Left lung (tissue), 10 donors: ENCODE measurements around the gene MGAT4A. TPM values are rescaled to one million over a fixed set of nuclear protein-coding genes. Genes with fewer than 3 reads are reported as not detected.

Experiments
- ATAC-seq: fragments of 200-7000 bp; cut with Tn5 transposase; one replicate; pipeline ENCODE4 v1.9.1; 2020; ENCODE audit warnings: moderate library complexity
- DNase-seq, 4 donors: peaks; one replicate each; pipeline ENCODE4 v3.0.0-alpha.2; 2013 to 2020
- H3K27ac ChIP-seq, 2 donors: fragments of 200-600 bp; sonication (generic) in 1 of 2; one replicate each; pipeline versions ENCODE4 v1.5.0 to v1.8.0; 2020 to 2021
- H3K27me3 ChIP-seq, 2 donors: fragments of 200-600 bp; sonication (generic) in 1 of 2; one replicate each; pipeline versions ENCODE4 v1.5.0 to v1.8.0; 2020 to 2021
- H3K36me3 ChIP-seq, 2 donors: fragments of 200-600 bp; sonication (generic) in 1 of 2; one replicate each; pipeline versions ENCODE4 v1.5.0 to v1.8.0; 2020 to 2021
- H3K4me1 ChIP-seq, 2 donors: fragments of 200-600 bp; one replicate each; pipeline ENCODE4 v1.8.0; 2021
- H3K4me3 ChIP-seq, 2 donors: fragments of 200-600 bp; sonication (generic) in 1 of 2; one replicate each; pipeline versions ENCODE4 v1.5.0 to v1.8.0; 2020 to 2021; ENCODE audit warnings: mild to moderate bottlenecking in 1 of 2
- H3K9me3 ChIP-seq, 2 donors: fragments of 200-600 bp; sonication (generic) in 1 of 2; one replicate each; pipeline versions ENCODE4 v1.5.0 to v1.8.0; 2020 to 2021
- intact Hi-C, 2 donors: fragments of 100-400 bp; cut with DNase I; formaldehyde crosslinking; loops; one replicate each; pipeline versions ENCODE4 v1.11.2 to v1.14.2; 2022
- polyA plus RNA-seq, 6 donors: library from polyadenylated mRNA; unstranded; fragments of 120-200 nt; gene quantifications; one replicate each; pipeline ENCODE4 v1.2.1, GENCODE V29; 2013; ENCODE audit not compliant: insufficient read length in 6 of 6
- total RNA-seq, 2 donors: library from RNA; stranded (reverse); fragmentation: NEBNext Ultra II Directional; extraction: Animal tissue kit (Norgen Biotek cat#: 25700); gene quantifications; one replicate each; pipeline ENCODE4 v1.2.1, GENCODE V29; 2021
- TF ChIP-seq, protein P1 (sequence below), 2 donors: fragments of 200-600 bp; sonication (generic) in 1 of 2; IDR thresholded peaks; one replicate each; pipeline versions ENCODE4 v1.5.0 to v1.8.0; 2021; ENCODE audit warnings: antibody characterized with exemption in 2 of 2
- donor health status: DM: no; HTN: yes; CAD: no.
- donor health status: DM: no; HTN: no; CAD: no.

MGAT4A gene
- total and polyA plus RNA-seq, 8 donors, result 15.4 to 79.8 (median 19.0) TPM

DNA sequence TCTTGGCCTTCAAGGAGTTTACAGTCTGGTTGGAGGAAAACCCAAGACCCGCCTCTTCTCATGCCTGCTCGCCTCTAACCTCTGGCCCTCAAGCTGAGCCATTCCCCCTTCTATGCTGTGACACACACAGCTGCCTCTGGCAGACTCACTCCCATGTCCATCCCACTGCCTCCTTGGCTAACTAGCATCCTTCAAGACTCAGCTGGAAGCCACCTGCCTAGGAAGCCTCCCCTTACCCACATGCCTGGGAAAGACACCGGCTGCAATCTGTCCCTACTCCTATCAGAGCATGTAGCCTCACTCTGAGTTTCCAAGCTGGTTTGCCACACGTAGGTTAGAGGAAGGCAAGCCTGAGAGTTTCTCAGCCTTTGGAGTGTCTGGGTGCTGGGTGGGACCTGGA is 6.9 kb upstream of the MGAT4A start:
- intact Hi-C loops, result no loop called here
- peaks cover 0 to 27% of the 10 kb centered on the region in 2 donors for H3K4me1 ChIP-seq
- no peak overlapping the region for H3K27ac ChIP-seq

DNA sequence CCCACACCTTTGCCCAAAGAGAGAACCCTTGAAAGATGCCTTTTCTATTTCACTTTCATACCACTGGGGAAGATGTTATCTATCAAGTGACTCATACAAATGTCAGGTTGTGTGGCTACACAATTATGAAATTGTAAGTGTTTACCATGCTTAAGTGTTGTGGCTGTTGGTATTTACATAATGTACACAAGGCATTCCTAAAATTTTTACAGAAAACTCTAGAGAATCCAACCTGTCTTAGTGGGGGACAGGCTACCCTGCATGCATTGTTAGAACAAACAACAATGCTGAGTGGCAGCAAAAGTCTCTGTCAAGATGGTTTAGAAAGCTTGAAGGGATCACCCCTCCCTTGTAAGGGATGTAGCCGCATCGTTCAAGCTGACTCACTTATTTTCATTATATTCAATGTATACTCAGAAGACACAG is 5.5 kb upstream of the MGAT4A start:
- H3K9me3 ChIP-seq, result no peaks in the 10 kb centered on the region
- peaks cover 0 to 41% of the 10 kb centered on the region in 2 donors for H3K4me1 ChIP-seq
- no peak for ATAC-seq
- no peak overlapping the region for H3K4me3 ChIP-seq
- no peak for DNase-seq
- TF ChIP-seq, protein P1, sequence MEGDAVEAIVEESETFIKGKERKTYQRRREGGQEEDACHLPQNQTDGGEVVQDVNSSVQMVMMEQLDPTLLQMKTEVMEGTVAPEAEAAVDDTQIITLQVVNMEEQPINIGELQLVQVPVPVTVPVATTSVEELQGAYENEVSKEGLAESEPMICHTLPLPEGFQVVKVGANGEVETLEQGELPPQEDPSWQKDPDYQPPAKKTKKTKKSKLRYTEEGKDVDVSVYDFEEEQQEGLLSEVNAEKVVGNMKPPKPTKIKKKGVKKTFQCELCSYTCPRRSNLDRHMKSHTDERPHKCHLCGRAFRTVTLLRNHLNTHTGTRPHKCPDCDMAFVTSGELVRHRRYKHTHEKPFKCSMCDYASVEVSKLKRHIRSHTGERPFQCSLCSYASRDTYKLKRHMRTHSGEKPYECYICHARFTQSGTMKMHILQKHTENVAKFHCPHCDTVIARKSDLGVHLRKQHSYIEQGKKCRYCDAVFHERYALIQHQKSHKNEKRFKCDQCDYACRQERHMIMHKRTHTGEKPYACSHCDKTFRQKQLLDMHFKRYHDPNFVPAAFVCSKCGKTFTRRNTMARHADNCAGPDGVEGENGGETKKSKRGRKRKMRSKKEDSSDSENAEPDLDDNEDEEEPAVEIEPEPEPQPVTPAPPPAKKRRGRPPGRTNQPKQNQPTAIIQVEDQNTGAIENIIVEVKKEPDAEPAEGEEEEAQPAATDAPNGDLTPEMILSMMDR (IDR thresholded peaks at IDR 0.05), result no peak
- intact Hi-C loops, result no loop called here
- no peaks in the 10 kb centered on the region for H3K27me3 ChIP-seq
- no peak overlapping the region for H3K27ac ChIP-seq
- H3K36me3 ChIP-seq, result no peaks in the 10 kb centered on the region

More for the DNA sequence above, 6.9 kb upstream of the MGAT4A start:
- Histone ChIP-seq H3K36me3 (no peaks in the 10 kb centered on the region), H3K27me3 (no peaks in the 10 kb centered on the region), H3K4me3 (no peak overlapping the region), H3K9me3 (no peaks in the 10 kb centered on the region)
- TF ChIP-seq, protein P1 (IDR thresholded peaks at IDR 0.05), result no peak
- no peak for DNase-seq
- ATAC-seq, result no peak

DNA sequence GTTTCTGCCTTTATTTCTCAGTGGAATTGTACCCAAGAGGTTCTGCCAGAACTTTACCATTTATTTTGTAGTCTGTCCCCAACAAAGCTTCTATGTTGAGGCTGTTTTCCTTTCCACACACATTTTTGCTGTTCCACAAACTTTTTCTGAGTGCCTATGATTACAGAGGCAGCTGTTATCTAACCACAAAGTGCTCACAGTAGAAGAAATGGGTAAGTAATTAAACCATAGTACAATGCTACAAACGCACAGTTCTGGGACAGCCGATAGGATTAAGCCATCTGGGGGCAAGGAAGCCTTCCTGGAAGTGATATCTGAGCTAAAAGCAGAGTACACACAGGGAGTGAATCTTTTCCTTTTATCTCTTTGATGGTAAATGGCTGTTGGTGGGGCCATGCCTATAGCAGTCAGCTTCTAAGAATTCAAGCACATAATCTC is 3.9 kb upstream of the MGAT4A start:
- no peak for DNase-seq
- ATAC-seq, result no peak
- Histone ChIP-seq H3K4me3 (no peak overlapping the region), H3K27ac (peak overlapping the region in 1 of 2 donors; percentile 76), H3K27me3 (no peaks in the 10 kb centered on the region), H3K4me1 (peaks cover 0 to 41% of the 10 kb centered on the region in 2 donors), H3K9me3 (no peaks in the 10 kb centered on the region), H3K36me3 (no peaks in the 10 kb centered on the region)
- intact Hi-C loops, result no loop called here
- TF ChIP-seq, protein P1 (IDR thresholded peaks at IDR 0.05), result no peak

DNA sequence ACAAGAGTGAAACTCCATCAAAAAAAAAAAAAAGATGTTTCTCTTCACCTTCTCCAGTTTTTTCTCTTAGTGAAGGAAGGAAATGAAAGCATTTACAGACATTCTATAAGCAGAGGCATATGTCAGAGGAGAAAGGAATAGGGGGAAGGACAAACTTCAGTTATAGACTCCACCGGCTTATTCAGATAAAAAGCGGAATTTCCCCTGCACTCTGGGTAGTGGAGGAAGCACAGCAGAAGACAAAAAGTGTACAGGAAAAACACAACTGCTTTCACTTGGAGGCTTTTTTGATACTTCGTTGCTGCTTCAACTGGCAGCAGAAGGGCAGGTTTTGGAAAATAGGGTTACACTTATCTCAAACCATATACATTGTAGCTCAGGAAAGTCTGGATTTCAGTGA is 3.2 kb upstream of the MGAT4A start:
- H3K4me1 ChIP-seq, result peaks cover 0 to 47% of the 10 kb centered on the region in 2 donors
- intact Hi-C loops, result no loop called here
- H3K36me3 ChIP-seq, result no peaks in the 10 kb centered on the region
- H3K27me3 ChIP-seq, result no peaks in the 10 kb centered on the region
- ATAC-seq, result no peak
- TF ChIP-seq, protein P1 (IDR thresholded peaks at IDR 0.05), result no peak
- peak overlapping the region in 1 of 2 donors; percentile 76 for H3K27ac ChIP-seq
- no peaks in the 10 kb centered on the region for H3K9me3 ChIP-seq
- no peak for DNase-seq
- H3K4me3 ChIP-seq, result no peak overlapping the region

DNA sequence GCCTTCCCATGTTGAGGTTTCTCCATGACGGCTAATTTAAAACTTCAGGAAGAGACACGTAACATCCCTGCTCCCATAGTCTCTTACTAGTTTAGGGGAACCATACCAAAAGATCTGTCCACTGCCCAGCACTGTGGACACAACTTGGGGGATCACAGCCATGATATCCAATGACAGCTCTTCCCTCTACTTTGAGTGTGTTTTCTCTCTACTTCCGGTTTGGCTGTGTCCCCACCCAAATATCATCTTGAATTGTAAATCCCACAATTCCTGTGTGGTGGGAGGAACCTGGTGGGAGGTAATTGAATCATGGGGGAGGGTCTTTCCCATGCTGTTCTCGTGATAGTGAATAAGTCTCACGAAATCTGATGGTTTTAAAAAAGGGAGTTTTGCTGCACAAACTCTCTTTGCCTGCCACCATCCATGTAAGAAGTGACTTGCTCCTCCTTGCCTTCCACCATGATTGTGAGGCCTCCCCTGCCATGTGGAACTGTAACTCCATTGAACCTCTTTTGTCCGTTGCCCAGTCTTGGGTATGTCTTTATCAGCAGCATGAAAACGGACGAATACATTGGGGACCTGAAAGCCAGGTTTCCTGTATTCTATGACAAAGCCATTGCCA is 1.6 kb upstream of the MGAT4A start:
- no peaks in the 10 kb centered on the region for H3K9me3 ChIP-seq

More for the DNA sequence above, 1.6 kb upstream of the MGAT4A start:
- Histone ChIP-seq H3K27ac (peak overlapping the region in 1 of 2 donors; percentile 95), H3K4me1 (peaks cover 0 to 63% of the 10 kb centered on the region in 2 donors), H3K36me3 (no peaks in the 10 kb centered on the region), H3K4me3 (peak overlapping the region in 1 of 2 donors; percentile 67), H3K27me3 (no peaks in the 10 kb centered on the region)
- intact Hi-C loops, result no loop called here
- TF ChIP-seq, protein P1 (IDR thresholded peaks at IDR 0.05), result no peak
- no peak for ATAC-seq
- no peak for DNase-seq
